Calu3 (cell line): ENCODE measurements around the gene TBC1D19. TPM values are rescaled to one million over a fixed set of nuclear protein-coding genes. Genes with fewer than 3 reads are reported as not detected.

ENCODE experiments used
- BruUV-seq: library from RNA; stranded (reverse); fragments of 400-500 nt; replicated peaks from 2 replicates; lab custom pipeline; 2021; lab: Mats Ljungman, UMichigan
- CTCF ChIA-PET: fragments of 300-600 bp; sonication (Branson Sonifier 250); formaldehyde crosslinking; loops from one replicate; lab custom pipeline; 2022; ENCODE audit warnings: antibody characterized with exemption; lab: Charles Lee
- DNase-seq: peaks from one replicate; pipeline ENCODE4 v3.0.0; 2022
- H3K27ac Mint-ChIP-seq: one replicate; pipeline ENCODE4 v1.8.0; 2022; ENCODE audit warnings: mixed read lengths; ENCODE audit not compliant: unreplicated experiment
- H3K27me3 Mint-ChIP-seq: one replicate; pipeline ENCODE4 v1.8.0; 2022; ENCODE audit warnings: mixed read lengths; ENCODE audit not compliant: unreplicated experiment
- H3K36me3 Mint-ChIP-seq: one replicate; pipeline ENCODE4 v1.8.0; 2022; ENCODE audit warnings: mild to moderate bottlenecking, moderate library complexity, mixed read lengths; ENCODE audit not compliant: insufficient read depth, unreplicated experiment
- H3K4me1 Mint-ChIP-seq: one replicate; pipeline ENCODE4 v1.8.0; 2022; ENCODE audit warnings: mild to moderate bottlenecking, low read depth, mixed read lengths; ENCODE audit not compliant: unreplicated experiment
- H3K4me3 Mint-ChIP-seq: one replicate; pipeline ENCODE4 v1.8.0; 2022; ENCODE audit warnings: mild to moderate bottlenecking, low read depth, moderate library complexity, mixed read lengths; ENCODE audit not compliant: unreplicated experiment
- H3K9me3 Mint-ChIP-seq: one replicate; pipeline ENCODE4 v1.8.0; 2022; ENCODE audit warnings: low read depth, mixed read lengths; ENCODE audit not compliant: unreplicated experiment
- CTCF ChIP-seq: fragments of 200-600 bp; IDR thresholded peaks from one replicate; pipeline ENCODE4 v1.8.0; 2022; ENCODE audit warnings: antibody characterized with exemption; ENCODE audit not compliant: unreplicated experiment
- intact Hi-C: fragments of 100-400 bp; cut with micrococcal nuclease; formaldehyde crosslinking; loops from one replicate; pipeline ENCODE4 v1.10.0; 2022; ENCODE audit not compliant: unreplicated experiment
- total RNA-seq: library from RNA; stranded (reverse); gene quantifications from 2 replicates; pipeline ENCODE4 v1.2.3, GENCODE V29; 2022

Gene TBC1D19
- total RNA-seq, 1 experiment from 2014 or later: 5.5 TPM

- H3K27me3 Mint-ChIP-seq: no peaks in the 10 kb centered on the region
- no peaks in the 10 kb centered on the region for H3K36me3 Mint-ChIP-seq
- H3K9me3 Mint-ChIP-seq: peaks cover 2% of the 10 kb centered on the region
- H3K4me1 Mint-ChIP-seq: no peaks in the 10 kb centered on the region
- BruUV-seq: no TSS peak
- no peak for DNase-seq
- no peak overlapping the region for H3K4me3 Mint-ChIP-seq
- CTCF ChIA-PET: no interaction called here
- intact Hi-C loops: no loop called here
- H3K27ac Mint-ChIP-seq: no peak overlapping the region
- TF ChIP-seq CTCF: no peak
Observed at GRCh38 chr4:26772096-26772873, 188.4 kb downstream of the TBC1D19 start.

- BruUV-seq: no TSS peak
- Mint-ChIP-seq H3K4me1 (no peaks in the 10 kb centered on the region), H3K36me3 (no peaks in the 10 kb centered on the region), H3K27me3 (no peaks in the 10 kb centered on the region), H3K4me3 (no peak overlapping the region), H3K27ac (no peak overlapping the region), H3K9me3 (no peaks in the 10 kb centered on the region)
- TF ChIP-seq CTCF: no peak
- no peak for DNase-seq
- intact Hi-C loops: no loop called here
- CTCF ChIA-PET: no interaction called here
Observed at GRCh38 chr4:26779224-26779623, 195.3 kb downstream of the TBC1D19 start.

GRCh38 chr4:26779674-26780073, 195.8 kb downstream of the TBC1D19 start:
- Mint-ChIP-seq H3K36me3 (no peaks in the 10 kb centered on the region), H3K27me3 (no peaks in the 10 kb centered on the region), H3K4me3 (no peak overlapping the region), H3K4me1 (no peaks in the 10 kb centered on the region), H3K9me3 (no peaks in the 10 kb centered on the region), H3K27ac (no peak overlapping the region)
- TF ChIP-seq CTCF: no peak
- BruUV-seq: no TSS peak
- CTCF ChIA-PET: no interaction called here
- intact Hi-C loops: no loop called here
- DNase-seq: no peak

GRCh38 chr4:26780539-26780938, 196.7 kb downstream of the TBC1D19 start:
- H3K27me3 Mint-ChIP-seq: no peaks in the 10 kb centered on the region
- CTCF ChIA-PET: no interaction called here
- intact Hi-C loops: no loop called here
- TF ChIP-seq CTCF: no peak
- no peaks in the 10 kb centered on the region for H3K36me3 Mint-ChIP-seq
- H3K27ac Mint-ChIP-seq: no peak overlapping the region
- DNase-seq: no peak
- BruUV-seq: no TSS peak
- no peaks in the 10 kb centered on the region for H3K4me1 Mint-ChIP-seq
- H3K9me3 Mint-ChIP-seq: no peaks in the 10 kb centered on the region
- H3K4me3 Mint-ChIP-seq: no peak overlapping the region
